Heart right ventricle (tissue), 16 donors: ENCODE results near the gene ARHGEF6. TPM values are rescaled to one million over a fixed set of nuclear protein-coding genes. Genes with fewer than 3 reads are reported as not detected.

ENCODE experiments used
- ATAC-seq, 8 donors: fragments of 200-7000 bp; cut with Tn5 transposase; one replicate each; pipeline ENCODE4 v1.9.1; 2020; ENCODE audit warnings: mild to moderate bottlenecking in 8 of 8, moderate library complexity in 8 of 8, moderate number of reproducible peaks in 1 of 8
- DNase-seq, 2 donors: peaks; one replicate each; pipeline ENCODE4 v3.0.0-alpha.2; 2020
- H3K27ac ChIP-seq, 10 donors: fragments of 200-600 bp; sonication (generic) in 2 of 10; one replicate each; pipeline versions ENCODE4 v1.5.0 to v1.8.0; 2020 to 2022; ENCODE audit warnings: mild to moderate bottlenecking in 3 of 10
- H3K27me3 ChIP-seq, 7 donors: fragments of 200-600 bp; one replicate each; pipeline ENCODE4 v1.8.0; 2021 to 2022; ENCODE audit warnings: mild to moderate bottlenecking in 2 of 7
- H3K36me3 ChIP-seq, 9 donors: fragments of 200-600 bp; sonication (generic) in 1 of 9; one replicate each; pipeline versions ENCODE4 v1.5.0 to v1.8.0; 2020 to 2022; ENCODE audit warnings: mild to moderate bottlenecking in 2 of 9
- H3K4me1 ChIP-seq, 9 donors: fragments of 200-600 bp; sonication (generic) in 1 of 9; one replicate each; pipeline versions ENCODE4 v1.5.0 to v1.8.0; 2020 to 2022; ENCODE audit warnings: mild to moderate bottlenecking in 4 of 9
- H3K4me3 ChIP-seq, 10 donors: fragments of 200-600 bp; sonication (generic) in 2 of 10; one replicate each; pipeline versions ENCODE4 v1.5.0 to v1.8.0; 2020 to 2022; ENCODE audit warnings: mild to moderate bottlenecking in 7 of 10, moderate library complexity in 2 of 10
- H3K9me3 ChIP-seq, 11 donors: fragments of 200-600 bp in 10 of 11; sonication (generic) in 2 of 11; one replicate each; pipeline versions ENCODE4 v1.5.0 to v1.8.0; 2013 to 2022; ENCODE audit warnings: mild to moderate bottlenecking in 2 of 11, control low read depth in 1 of 11, moderate library complexity in 1 of 11
- WGBS, 2 donors: extraction: QIAGEN DNeasy Blood & Tissue Kit; methylation state at CpG; one replicate each; pipeline ENCODE4 v1.1.7; 2013; ENCODE audit warnings: inconsistent platforms in 1 of 2; 5-methylcytosine and 5-hydroxymethylcytosine counted together
- intact Hi-C, 10 donors: fragments of 100-400 bp; cut with DNase I; formaldehyde crosslinking; loops; one replicate each; pipeline versions ENCODE4 v1.11.1 to v1.14.2; 2022
- polyA plus RNA-seq, 2 donors: library from polyadenylated mRNA; stranded (reverse); fragments of 200-250 nt; gene quantifications; one replicate each; pipeline ENCODE4 v1.2.3, GENCODE V29; 2013
- total RNA-seq, 10 donors: library from RNA; stranded (reverse); fragmentation: NEBNext Ultra II Directional in 3 of 10; extraction: Animal tissue kit (Norgen Biotek cat#: 25700) in 3 of 10; gene quantifications; one replicate each; pipeline versions ENCODE4 v1.2.1 to v1.2.4, GENCODE V29; 2021 to 2023
- TF ChIP-seq, protein P1 (sequence below), 9 donors: fragments of 200-600 bp; sonication (generic) in 2 of 9; IDR thresholded peaks; one replicate each; pipeline versions ENCODE4 v1.5.0 to v1.8.0; 2021 to 2022; ENCODE audit warnings: antibody characterized with exemption in 9 of 9, mild to moderate bottlenecking in 5 of 9, moderate library complexity in 1 of 9
- donor health status: Arrhythmogenic right ventricular cardiomyopathy.
- donor health status: ischemic (EF 13 %, LVEDD 7.1; RV severe dilation, severe dysfunction).
- donor health status: healthy with polysubstance abuse.
- donor health status: DM: no; HTN: yes; CAD: no.
- donor health status: DM: no; HTN: no; CAD: no.
- donor health status: ischemic (EF 25% LVEDD 6.9; RV normal size, moderate dysfunction).
- donor health status: ischemic (EF 25% LVEDD 5.7; RV mildly dilated, moderate dysfunction).
- donor health status: healthy.
- donor health status: DM: yes; HTN: yes; CAD: no.
- donor health status: Ischemic cardiomyopathy.
- donor health status: ischemic (EF 35%, LVEDD 5.7; RV mildly dilated, moderate dysfunction).
- donor health status: nonischemic (EF 11% LVEDD 7.7; RV severe dilation, severe dysfunction).
- donor health status: DM: yes; HTN: yes; CAD: no.
- donor health status: PGD.
- donor health status: ischemic (EF 29% LVEDD 5.4; RV normal size, mild dysfunction).
- donor health status: nonischemic (EF 23%, LVEDD 6.1; RV moderate dilation, normal function).

ARHGEF6 gene
- total and polyA plus RNA-seq, 12 donors: 15.3 to 88.0 (median 50.2) TPM

DNA sequence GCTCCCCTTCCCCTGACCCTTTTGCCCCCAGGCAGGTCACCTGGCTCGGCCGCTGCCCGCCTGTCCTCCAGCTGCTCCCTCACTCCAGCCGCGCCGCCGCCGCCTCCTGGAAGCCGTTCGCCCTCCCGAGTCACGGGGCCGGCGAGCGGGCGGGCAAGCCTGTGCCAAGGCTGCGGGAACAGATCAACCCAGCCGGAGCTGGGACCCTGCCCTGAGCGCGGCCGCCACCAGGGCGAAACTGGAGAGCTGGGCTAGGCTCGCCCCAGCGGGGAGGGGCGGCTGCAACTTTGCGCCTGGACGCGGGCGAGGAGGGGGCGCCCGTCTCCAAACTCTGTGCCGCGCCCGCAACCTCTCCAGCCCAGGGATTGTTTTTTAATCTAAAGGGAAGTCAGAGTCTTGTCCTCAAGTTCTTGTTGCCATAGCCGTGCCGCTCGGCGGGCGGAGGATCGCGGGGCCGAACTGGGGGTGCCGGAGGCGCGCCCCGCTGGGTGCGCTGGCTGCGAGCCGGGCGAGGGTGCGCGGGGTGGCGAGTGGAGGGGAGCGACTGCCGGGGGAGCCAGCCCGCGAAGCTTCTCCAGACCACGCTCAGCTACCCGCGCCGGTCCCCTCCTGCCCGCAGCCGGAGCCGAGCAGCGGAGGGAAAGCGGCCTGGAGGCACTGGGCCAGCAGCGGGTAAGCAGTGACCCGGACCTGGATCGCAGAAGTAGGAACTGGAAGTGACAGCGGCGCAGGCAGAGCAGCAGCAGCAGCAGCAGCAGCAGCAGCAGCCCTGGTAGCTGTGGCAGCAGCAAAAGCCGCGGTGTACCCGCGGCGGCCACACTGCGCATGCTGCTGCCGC is 13.4 kb downstream of the ARHGEF6 start:
- peak; percentile 65 to 73 for DNase-seq
- peak overlapping the region; percentile 92 to 97 (median 94) for H3K27ac ChIP-seq
- H3K36me3 ChIP-seq: peaks cover 0 to 4% (median 0%) of the 10 kb centered on the region in 9 donors
- H3K27me3 ChIP-seq: peaks cover 0 to 7% (median 0%) of the 10 kb centered on the region in 7 donors
- peak overlapping the region; percentile 51 to 77 (median 74) for H3K4me3 ChIP-seq
- peaks cover 0 to 32% (median 17%) of the 10 kb centered on the region in 9 donors for H3K4me1 ChIP-seq
- ATAC-seq: peak; percentile 82 to 93 (median 89)
- intact Hi-C loops: loop anchor here in 5 of 10 donors (5.0 to 10.0 kb wide), 8 partner anchors 35 to 117 kb away; partner anchors contain the start of gene RBMX (in 1 of the 5)
- TF ChIP-seq, protein P1, sequence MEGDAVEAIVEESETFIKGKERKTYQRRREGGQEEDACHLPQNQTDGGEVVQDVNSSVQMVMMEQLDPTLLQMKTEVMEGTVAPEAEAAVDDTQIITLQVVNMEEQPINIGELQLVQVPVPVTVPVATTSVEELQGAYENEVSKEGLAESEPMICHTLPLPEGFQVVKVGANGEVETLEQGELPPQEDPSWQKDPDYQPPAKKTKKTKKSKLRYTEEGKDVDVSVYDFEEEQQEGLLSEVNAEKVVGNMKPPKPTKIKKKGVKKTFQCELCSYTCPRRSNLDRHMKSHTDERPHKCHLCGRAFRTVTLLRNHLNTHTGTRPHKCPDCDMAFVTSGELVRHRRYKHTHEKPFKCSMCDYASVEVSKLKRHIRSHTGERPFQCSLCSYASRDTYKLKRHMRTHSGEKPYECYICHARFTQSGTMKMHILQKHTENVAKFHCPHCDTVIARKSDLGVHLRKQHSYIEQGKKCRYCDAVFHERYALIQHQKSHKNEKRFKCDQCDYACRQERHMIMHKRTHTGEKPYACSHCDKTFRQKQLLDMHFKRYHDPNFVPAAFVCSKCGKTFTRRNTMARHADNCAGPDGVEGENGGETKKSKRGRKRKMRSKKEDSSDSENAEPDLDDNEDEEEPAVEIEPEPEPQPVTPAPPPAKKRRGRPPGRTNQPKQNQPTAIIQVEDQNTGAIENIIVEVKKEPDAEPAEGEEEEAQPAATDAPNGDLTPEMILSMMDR (IDR thresholded peaks at IDR 0.05): peak in 7 of 9 donors; percentile 8 to 51 (median 29)
- WGBS, 2 donors: 1% methylated on average over 45 to 70 of the region's 78 CpGs
- no peaks in the 10 kb centered on the region for H3K9me3 ChIP-seq

DNA sequence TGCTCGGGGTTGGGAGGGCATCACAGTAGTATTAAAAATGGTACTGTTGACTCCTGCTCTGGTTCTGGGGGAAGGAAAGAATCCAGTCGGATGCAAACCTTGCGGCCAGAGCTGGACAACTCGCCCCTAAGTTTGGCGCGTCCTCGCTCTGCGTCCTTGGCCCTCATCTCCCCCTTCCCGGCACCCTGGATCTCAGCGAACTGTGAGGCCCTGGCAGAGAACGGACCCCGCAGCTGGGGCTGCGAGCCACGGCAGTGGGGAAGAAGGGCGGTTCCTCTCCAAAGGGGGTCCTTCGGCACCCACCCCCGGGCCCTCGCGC is 14.0 kb downstream of the ARHGEF6 start:
- WGBS, 2 donors: 1 to 2% methylated on average over 7 to 19 of the region's 19 CpGs
- Histone ChIP-seq H3K4me3 (peak overlapping the region; percentile 51 to 77 (median 74)), H3K4me1 (peaks cover 0 to 34% (median 17%) of the 10 kb centered on the region in 9 donors), H3K36me3 (peaks cover 0 to 4% (median 0%) of the 10 kb centered on the region in 9 donors), H3K27me3 (peaks cover 0 to 7% (median 0%) of the 10 kb centered on the region in 7 donors), H3K27ac (peak overlapping the region; percentile 92 to 97 (median 94)), H3K9me3 (no peaks in the 10 kb centered on the region)
- TF ChIP-seq, protein P1 (IDR thresholded peaks at IDR 0.05): no peak
- DNase-seq: no peak
- ATAC-seq: peak; percentile 16 to 68 (median 55)
- intact Hi-C loops: loop anchor here in 5 of 10 donors (5.0 to 10.0 kb wide), 8 partner anchors 34 to 118 kb away; partner anchors contain the start of gene RBMX (in 1 of the 5)

DNA sequence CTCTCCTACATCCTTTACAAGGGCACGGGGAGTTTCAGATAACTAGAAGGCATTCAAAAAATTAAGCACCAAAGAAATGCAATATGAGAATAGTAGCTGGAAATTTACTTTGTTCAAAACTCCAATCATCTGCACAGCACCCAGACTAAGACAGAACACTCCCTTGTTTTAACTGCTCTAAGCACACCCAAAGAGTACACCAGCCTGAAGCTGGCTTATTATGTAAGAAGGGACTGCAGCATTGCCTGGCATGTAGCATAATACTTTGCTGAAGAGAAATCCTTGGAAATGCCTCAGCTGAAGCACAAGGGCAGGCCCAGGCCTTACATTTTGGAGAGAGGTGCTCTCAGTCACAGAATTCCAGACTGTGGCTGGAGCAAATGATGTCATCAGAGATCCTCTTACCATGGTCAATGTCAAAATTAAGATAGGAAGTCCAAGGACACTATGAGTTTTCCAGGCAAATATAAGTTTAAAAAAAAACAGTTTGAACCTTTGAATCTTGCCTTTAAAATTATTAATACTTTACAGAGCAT is 14.8 kb downstream of the ARHGEF6 start:
- no peak for DNase-seq
- Histone ChIP-seq H3K27ac (peak overlapping the region; percentile 92 to 97 (median 94)), H3K4me1 (peaks cover 0 to 42% (median 21%) of the 10 kb centered on the region in 9 donors), H3K27me3 (peaks cover 0 to 7% (median 0%) of the 10 kb centered on the region in 7 donors), H3K36me3 (peaks cover 0 to 4% (median 0%) of the 10 kb centered on the region in 9 donors), H3K4me3 (peak overlapping the region; percentile 6 to 77 (median 74)), H3K9me3 (no peaks in the 10 kb centered on the region)
- WGBS, 2 donors: 31 to 32% methylated on average over 1 of the region's 1 CpG
- intact Hi-C loops: loop anchor here in 5 of 10 donors (5.0 to 10.0 kb wide), 8 partner anchors 34 to 119 kb away; partner anchors contain the start of gene RBMX (in 1 of the 5)
- ATAC-seq: peak in 4 of 8 donors; percentile 8 to 51 (median 28)
- TF ChIP-seq, protein P1 (IDR thresholded peaks at IDR 0.05): no peak

DNA sequence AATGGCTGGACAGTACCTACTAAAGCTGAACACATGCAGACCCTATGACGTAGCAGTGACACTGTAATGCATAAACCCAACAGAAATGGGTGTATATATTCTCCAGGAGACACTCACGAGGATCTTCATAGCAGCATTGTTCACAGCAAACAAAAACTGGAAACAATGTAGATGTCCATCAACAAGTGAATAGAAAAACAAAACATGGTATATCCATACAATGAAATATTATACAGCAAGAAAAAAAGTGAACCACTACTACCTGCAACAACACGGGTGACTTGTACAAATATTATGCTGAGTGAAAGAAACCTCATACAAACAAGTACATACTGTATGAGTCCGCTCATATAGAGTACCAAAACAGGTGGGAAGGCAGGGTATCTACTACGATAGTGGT is 16.5 kb downstream of the ARHGEF6 start:
- Histone ChIP-seq H3K9me3 (no peaks in the 10 kb centered on the region), H3K27ac (no peak overlapping the region), H3K4me3 (no peak overlapping the region), H3K36me3 (peaks cover 0 to 4% (median 0%) of the 10 kb centered on the region in 9 donors), H3K4me1 (peaks cover 0 to 59% (median 38%) of the 10 kb centered on the region in 9 donors), H3K27me3 (peaks cover 0 to 7% (median 0%) of the 10 kb centered on the region in 7 donors)
- TF ChIP-seq, protein P1 (IDR thresholded peaks at IDR 0.05): no peak
- DNase-seq: no peak
- WGBS, 2 donors: 98 to 100% methylated on average over 5 of the region's 5 CpGs
- no peak for ATAC-seq
- intact Hi-C loops: loop anchor here in 4 of 10 donors (10.0 kb wide), 4 partner anchors 49 to 121 kb away; partner anchors contain the start of gene RBMX (in 1 of the 4)
